22Rv1 (cell line): ENCODE results near the gene HRC.

Experiments
- CTCF ChIP-seq: fragments of 450-650 bp; IDR thresholded peaks from 2 replicates; pipeline ENCODE4 v1.5.1; 2017; ENCODE audit warnings: mild to moderate bottlenecking
- ZFX ChIP-seq: fragments of 450-650 bp; IDR thresholded peaks from 2 replicates; pipeline ENCODE4 v1.6.1; 2017; ENCODE audit warnings: antibody characterized with exemption, borderline replicate concordance

- TF ChIP-seq CTCF (no peak), ZFX (no peak)
These were observed 7.0 kb downstream of the HRC start for GRCh38 chr19:49148044-49148682.
